ENCODE data around the gene GNAL.

DNA sequence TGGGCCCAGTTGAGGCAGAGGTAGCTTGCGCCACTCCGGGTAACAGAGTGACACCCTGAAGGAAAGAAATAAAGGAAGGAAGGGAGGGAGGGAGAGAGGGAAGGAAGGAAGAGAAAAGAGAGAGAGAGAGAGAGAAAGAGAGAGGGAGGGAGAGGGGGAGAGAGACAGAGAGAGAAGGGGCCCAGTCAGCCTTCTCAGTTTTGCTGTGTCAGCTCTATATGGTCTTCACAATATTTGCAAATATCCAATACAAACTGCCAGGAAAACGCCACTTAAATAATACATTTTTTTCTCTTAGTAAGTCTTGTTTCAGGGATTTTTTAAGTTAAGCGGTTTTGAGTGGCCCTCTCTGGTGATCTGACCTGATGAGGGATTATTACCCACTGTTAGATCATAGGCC, 156.6 kb downstream of the GNAL start:
- TF ChIP-seq EZH2 (IDR thresholded peaks at IDR 0.05; ENCODE audit: borderline replicate concordance, low read depth, low read length, severe bottlenecking) = no peak
- no peak for TF ChIP-seq CTCF (IDR thresholded peaks at IDR 0.05; ENCODE audit: borderline replicate concordance, extremely low read depth, low read length, poor library complexity, severe bottlenecking)

All from DND-41 (cell line).